ELF-1 (cell line): ENCODE measurements around the gene SNRNP35.
"Not testable (repeated sequence)": the region's sequence is repeated elsewhere in the genome, so short reads cannot be mapped to it uniquely, and the experiment has no call there.

ENCODE experiments used
- DNase-seq: peaks from one replicate; pipeline ENCODE4 v3.0.0-alpha.2; 2016; ENCODE audit warnings: low read depth, low spot score

The SNRNP35 gene

GRCh38 chr12:123449249-123449733 is 8.6 kb upstream of the SNRNP35 start:
- peak; percentile 18 for DNase-seq

GRCh38 chr12:123449856-123450255 is 8.1 kb upstream of the SNRNP35 start:
- no peak for DNase-seq

- no peak for DNase-seq
These were observed 7.3 kb upstream of the SNRNP35 start for GRCh38 chr12:123450636-123451035.

GRCh38 chr12:123452276-123452550 is 5.7 kb upstream of the SNRNP35 start:
- peak; percentile 31 for DNase-seq

- DNase-seq = no peak
These were observed 4.8 kb upstream of the SNRNP35 start for GRCh38 chr12:123453165-123453564.

- DNase-seq = not testable (repeated sequence)
These were observed 5.2 kb downstream of the SNRNP35 start for GRCh38 chr12:123463174-123463573.

GRCh38 chr12:123465084-123465483 is 7.1 kb downstream of the SNRNP35 start:
- DNase-seq = no peak

- DNase-seq = no peak
These were observed 10.8 kb downstream of the SNRNP35 start for GRCh38 chr12:123468786-123469185.

- DNase-seq = no peak
These were observed 12.0 kb downstream of the SNRNP35 start for GRCh38 chr12:123469978-123470377.

- DNase-seq = no peak
These were observed 13.6 kb downstream of the SNRNP35 start for GRCh38 chr12:123471374-123472068.

- DNase-seq = no peak
These were observed 14.5 kb downstream of the SNRNP35 start for GRCh38 chr12:123472438-123472849.

- DNase-seq = no peak
These were observed 16.7 kb downstream of the SNRNP35 start for GRCh38 chr12:123474485-123475245.

GRCh38 chr12:123475246-123475703 is 17.3 kb downstream of the SNRNP35 start:
- peak; percentile 44 for DNase-seq

- no peak for DNase-seq
These were observed 20.1 kb downstream of the SNRNP35 start for GRCh38 chr12:123478069-123478468.

- DNase-seq = no peak
These were observed 20.8 kb downstream of the SNRNP35 start for GRCh38 chr12:123478762-123479161.

- DNase-seq = no peak
These were observed 21.7 kb downstream of the SNRNP35 start for GRCh38 chr12:123479442-123480180.

GRCh38 chr12:123481251-123481650 is 23.3 kb downstream of the SNRNP35 start:
- DNase-seq = not testable (repeated sequence)

- DNase-seq = no peak
These were observed 24.9 kb downstream of the SNRNP35 start for GRCh38 chr12:123482876-123483275.

GRCh38 chr12:123483602-123484248 is 25.8 kb downstream of the SNRNP35 start:
- DNase-seq = no peak

- DNase-seq = no peak
These were observed 27.8 kb downstream of the SNRNP35 start for GRCh38 chr12:123485756-123486155.

GRCh38 chr12:123487428-123487827 is 29.5 kb downstream of the SNRNP35 start:
- no peak for DNase-seq
